Calu3 (cell line): Measurements from ENCODE around the gene CECR2. TPM values are rescaled to one million over a fixed set of nuclear protein-coding genes. Genes with fewer than 3 reads are reported as not detected.

Experiments
- Bru-seq: library from RNA; stranded (reverse); fragments of 400-500 nt; gene quantifications from one replicate; lab custom pipeline; 2021; lab: Mats Ljungman, UMichigan
- BruChase-seq, 2 experiments: library from RNA; stranded (reverse); fragments of 400-500 nt; gene quantifications; one replicate each; lab custom pipeline; 2021; lab: Mats Ljungman, UMichigan
- BruUV-seq: library from RNA; stranded (reverse); fragments of 400-500 nt; replicated peaks from 2 replicates; lab custom pipeline; 2021; lab: Mats Ljungman, UMichigan
- CTCF ChIA-PET: fragments of 300-600 bp; sonication (Branson Sonifier 250); formaldehyde crosslinking; loops from one replicate; lab custom pipeline; 2022; ENCODE audit warnings: antibody characterized with exemption; lab: Charles Lee
- DNase-seq: peaks from one replicate; pipeline ENCODE4 v3.0.0; 2022
- H3K27ac Mint-ChIP-seq: one replicate; pipeline ENCODE4 v1.8.0; 2022; ENCODE audit warnings: mixed read lengths; ENCODE audit not compliant: unreplicated experiment
- H3K27me3 Mint-ChIP-seq: one replicate; pipeline ENCODE4 v1.8.0; 2022; ENCODE audit warnings: mixed read lengths; ENCODE audit not compliant: unreplicated experiment
- H3K36me3 Mint-ChIP-seq: one replicate; pipeline ENCODE4 v1.8.0; 2022; ENCODE audit warnings: mild to moderate bottlenecking, moderate library complexity, mixed read lengths; ENCODE audit not compliant: insufficient read depth, unreplicated experiment
- H3K4me1 Mint-ChIP-seq: one replicate; pipeline ENCODE4 v1.8.0; 2022; ENCODE audit warnings: mild to moderate bottlenecking, low read depth, mixed read lengths; ENCODE audit not compliant: unreplicated experiment
- H3K4me3 Mint-ChIP-seq: one replicate; pipeline ENCODE4 v1.8.0; 2022; ENCODE audit warnings: mild to moderate bottlenecking, low read depth, moderate library complexity, mixed read lengths; ENCODE audit not compliant: unreplicated experiment
- H3K9me3 Mint-ChIP-seq: one replicate; pipeline ENCODE4 v1.8.0; 2022; ENCODE audit warnings: low read depth, mixed read lengths; ENCODE audit not compliant: unreplicated experiment
- intact Hi-C: fragments of 100-400 bp; cut with micrococcal nuclease; formaldehyde crosslinking; loops from one replicate; pipeline ENCODE4 v1.10.0; 2022; ENCODE audit not compliant: unreplicated experiment
- long read RNA-seq: library from polyadenylated mRNA; stranded (forward); transcript quantifications from one replicate; pipeline ENCODE4 v2.0.0, GENCODE V29; 2022
- total RNA-seq: library from RNA; stranded (reverse); gene quantifications from 2 replicates; pipeline ENCODE4 v1.2.3, GENCODE V29; 2022
- TF ChIP-seq, protein P1 (sequence below): fragments of 200-600 bp; IDR thresholded peaks from one replicate; pipeline ENCODE4 v1.8.0; 2022; ENCODE audit warnings: antibody characterized with exemption; ENCODE audit not compliant: unreplicated experiment

CECR2 gene
- total RNA-seq (0.09 and 0.15 TPM in 2 replicates), Bru-seq, nascent RNA (percentile 7 among the genes with signal in this experiment), BruChase-seq, experiment 1, labeled RNA remaining after a 6-hour chase (percentile 3 among the genes with signal in this experiment), BruChase-seq, experiment 2, labeled RNA remaining after a 2-hour chase (percentile 2 among the genes with signal in this experiment)
- long read RNA-seq = 0 reads

DNA sequence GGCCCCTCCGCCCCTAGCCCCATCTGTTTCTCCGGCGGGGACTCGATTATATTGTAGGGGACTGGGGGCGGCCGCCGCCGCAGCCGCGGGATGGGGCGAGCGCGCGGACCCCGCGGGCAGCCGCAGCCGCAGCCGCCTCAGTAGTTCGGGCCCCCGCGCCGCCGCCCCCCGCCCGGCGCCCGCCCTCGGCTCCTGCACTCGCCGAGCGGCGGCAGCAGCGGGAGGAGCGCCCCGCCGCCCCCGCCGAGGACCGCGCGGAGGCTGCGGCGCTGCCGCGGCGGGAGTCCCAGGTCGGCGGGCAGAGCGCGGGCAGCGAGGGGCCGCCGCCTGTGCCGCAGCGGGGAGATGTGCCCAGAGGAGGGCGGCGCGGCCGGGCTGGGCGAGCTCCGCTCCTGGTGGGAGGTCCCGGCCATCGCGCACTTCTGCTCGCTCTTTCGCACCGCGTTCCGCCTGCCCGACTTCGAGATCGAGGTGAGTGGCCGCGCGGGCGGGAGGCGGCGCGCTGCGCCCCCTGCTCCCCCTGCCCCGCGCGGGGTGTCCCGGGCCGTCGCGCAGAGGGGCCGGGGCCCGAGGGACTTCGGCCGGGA is at the start of gene CECR2:
CECR2 (plus strand) TSS at position 22 of the 587 bp plus-strand sequence; CDS start at position 346, 324 bp downstream.
- DNase-seq = no peak
- Mint-ChIP-seq H3K4me3 (peak within 1 kb of the TSS; percentile 42), H3K9me3 (no peaks in the 10 kb centered on the region), H3K4me1 (peaks cover 10% of the 10 kb centered on the region), H3K27ac (no peak within 1 kb of the TSS), H3K36me3 (no peaks in the 10 kb centered on the region), H3K27me3 (peaks cover 77% of the 10 kb centered on the region)
- CTCF ChIA-PET = no interaction called here
- TF ChIP-seq, protein P1, sequence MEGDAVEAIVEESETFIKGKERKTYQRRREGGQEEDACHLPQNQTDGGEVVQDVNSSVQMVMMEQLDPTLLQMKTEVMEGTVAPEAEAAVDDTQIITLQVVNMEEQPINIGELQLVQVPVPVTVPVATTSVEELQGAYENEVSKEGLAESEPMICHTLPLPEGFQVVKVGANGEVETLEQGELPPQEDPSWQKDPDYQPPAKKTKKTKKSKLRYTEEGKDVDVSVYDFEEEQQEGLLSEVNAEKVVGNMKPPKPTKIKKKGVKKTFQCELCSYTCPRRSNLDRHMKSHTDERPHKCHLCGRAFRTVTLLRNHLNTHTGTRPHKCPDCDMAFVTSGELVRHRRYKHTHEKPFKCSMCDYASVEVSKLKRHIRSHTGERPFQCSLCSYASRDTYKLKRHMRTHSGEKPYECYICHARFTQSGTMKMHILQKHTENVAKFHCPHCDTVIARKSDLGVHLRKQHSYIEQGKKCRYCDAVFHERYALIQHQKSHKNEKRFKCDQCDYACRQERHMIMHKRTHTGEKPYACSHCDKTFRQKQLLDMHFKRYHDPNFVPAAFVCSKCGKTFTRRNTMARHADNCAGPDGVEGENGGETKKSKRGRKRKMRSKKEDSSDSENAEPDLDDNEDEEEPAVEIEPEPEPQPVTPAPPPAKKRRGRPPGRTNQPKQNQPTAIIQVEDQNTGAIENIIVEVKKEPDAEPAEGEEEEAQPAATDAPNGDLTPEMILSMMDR = no peak
- intact Hi-C loops = no loop called here
- no TSS peak for BruUV-seq

DNA sequence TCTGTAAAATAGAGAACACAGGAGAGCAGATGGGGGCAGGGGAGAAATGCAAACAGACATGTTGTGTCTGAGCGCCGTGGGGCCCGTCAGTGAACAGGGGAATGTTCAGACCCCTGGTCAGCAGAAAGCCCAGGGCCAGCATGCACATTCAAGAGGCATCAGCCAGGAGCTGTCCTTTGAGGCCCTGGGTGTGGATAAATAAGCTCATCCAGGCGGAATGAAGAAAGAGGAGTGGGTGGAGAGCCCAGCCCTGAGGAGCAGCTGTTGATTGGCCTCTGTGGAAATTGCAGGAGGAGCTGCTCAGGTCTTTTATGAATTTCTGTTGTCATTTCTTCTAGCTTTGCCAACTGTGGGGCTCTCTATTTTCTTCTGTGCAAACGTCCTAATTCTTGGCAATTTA is 49.7 kb upstream of the CECR2 start:
- Mint-ChIP-seq H3K27ac (no peak overlapping the region), H3K4me1 (no peaks in the 10 kb centered on the region), H3K27me3 (peaks cover 46% of the 10 kb centered on the region), H3K4me3 (no peak overlapping the region), H3K36me3 (no peaks in the 10 kb centered on the region), H3K9me3 (no peaks in the 10 kb centered on the region)
- CTCF ChIA-PET = no interaction called here
- no TSS peak for BruUV-seq
- intact Hi-C loops = no loop called here
- TF ChIP-seq, protein P1 = no peak
- DNase-seq = no peak

DNA sequence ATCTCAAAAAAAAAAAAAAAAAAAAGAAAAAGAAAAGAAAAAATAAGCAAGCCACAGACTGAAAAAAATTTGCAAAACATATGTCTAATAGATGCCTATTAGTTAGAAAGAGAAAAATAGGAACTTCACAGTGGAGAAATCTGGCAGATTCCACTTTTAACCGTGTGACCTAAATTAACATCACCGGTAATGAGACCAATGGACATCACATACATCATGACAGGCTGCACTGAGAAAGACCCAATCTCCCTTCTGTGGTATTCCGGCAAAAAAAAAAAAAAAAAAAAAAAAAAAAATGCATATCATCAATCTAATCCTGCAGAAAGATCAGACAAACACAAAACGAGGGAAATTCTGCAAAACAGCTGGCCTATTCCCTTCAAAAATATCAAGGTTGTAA is 46.7 kb upstream of the CECR2 start:
- intact Hi-C loops = loop anchor here (10.0 kb wide), 1 partner anchor 118 kb away; no protein-coding TSS in a partner anchor
- TF ChIP-seq, protein P1 = no peak
- CTCF ChIA-PET = interaction anchor here (0.7 kb wide), 1 partner anchor 9 kb away, joined by 5 read pairs; no protein-coding TSS in a partner anchor
- DNase-seq = no peak
- no peak overlapping the region for H3K27ac Mint-ChIP-seq
- no peaks in the 10 kb centered on the region for H3K36me3 Mint-ChIP-seq
- H3K27me3 Mint-ChIP-seq = peaks cover 33% of the 10 kb centered on the region
- no peak overlapping the region for H3K4me3 Mint-ChIP-seq
- BruUV-seq = no TSS peak
- H3K4me1 Mint-ChIP-seq = no peaks in the 10 kb centered on the region
- no peaks in the 10 kb centered on the region for H3K9me3 Mint-ChIP-seq

DNA sequence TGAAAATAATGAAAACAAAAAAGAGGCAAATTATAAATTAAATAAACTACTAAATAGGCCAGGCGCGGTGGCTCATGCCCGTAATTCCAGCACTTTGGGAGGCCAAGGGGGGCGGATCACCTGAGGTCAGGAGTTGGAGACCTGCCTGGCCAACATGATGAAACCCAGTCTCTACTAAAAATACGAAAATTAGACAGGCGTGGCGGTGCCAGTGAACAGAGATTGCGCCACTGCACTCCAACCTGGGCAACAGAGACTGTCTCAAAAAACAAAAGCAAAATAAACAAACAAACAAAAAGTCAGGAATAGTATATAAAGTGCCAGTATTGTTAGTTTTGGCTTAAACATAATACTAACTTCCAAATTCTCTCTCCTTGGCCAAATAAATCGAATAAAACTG is 37.6 kb upstream of the CECR2 start:
- CTCF ChIA-PET = interaction anchor here (0.6 kb wide), 1 partner anchor 9 kb away, joined by 5 read pairs; no protein-coding TSS in a partner anchor
- Mint-ChIP-seq H3K27me3 (peaks cover 16% of the 10 kb centered on the region), H3K9me3 (no peaks in the 10 kb centered on the region), H3K4me1 (no peaks in the 10 kb centered on the region), H3K27ac (no peak overlapping the region), H3K36me3 (no peaks in the 10 kb centered on the region), H3K4me3 (no peak overlapping the region)
- TF ChIP-seq, protein P1 = no peak
- intact Hi-C loops = no loop called here
- DNase-seq = no peak
- no TSS peak for BruUV-seq
